Type B pancreatic cell (in vitro differentiated cells): Measurements from ENCODE around the gene OR10AD1. TPM values are rescaled to one million over a fixed set of nuclear protein-coding genes. Genes with fewer than 3 reads are reported as not detected.

Experiments
- DNase-seq: peaks from one replicate; pipeline ENCODE4 v3.0.0; 2021; ENCODE audit warnings: mixed read lengths; ENCODE audit not compliant: unreplicated experiment; ENCODE audit errors: extremely low spot score
- H3K27ac Mint-ChIP-seq: 2 replicates; pipeline ENCODE4 v1.8.0; 2021; ENCODE audit warnings: mild to moderate bottlenecking, mixed read lengths
- H3K27me3 Mint-ChIP-seq: 2 replicates; pipeline ENCODE4 v1.8.0; 2021; ENCODE audit warnings: mixed read lengths
- H3K36me3 Mint-ChIP-seq: 2 replicates; pipeline ENCODE4 v1.8.0; 2021; ENCODE audit warnings: mixed read lengths
- H3K4me1 Mint-ChIP-seq: one replicate; pipeline ENCODE4 v1.8.0; 2021; ENCODE audit warnings: mixed read lengths; ENCODE audit not compliant: unreplicated experiment
- H3K4me3 Mint-ChIP-seq: 2 replicates; pipeline ENCODE4 v1.8.0; 2021; ENCODE audit warnings: mild to moderate bottlenecking, mixed read lengths
- H3K9me3 Mint-ChIP-seq: 2 replicates; pipeline ENCODE4 v1.8.0; 2021; ENCODE audit warnings: mixed read lengths
- CTCF ChIP-seq: fragments of 200-600 bp; sonication (generic); conservative IDR thresholded peaks from 2 replicates; pipeline ENCODE4 v1.5.0; 2021; ENCODE audit warnings: antibody characterized with exemption, mild to moderate bottlenecking
- total RNA-seq: library from RNA; stranded (reverse); gene quantifications from 2 replicates; pipeline ENCODE4 v1.2.1, GENCODE V29; 2021; ENCODE audit warnings: low replicate concordance

The OR10AD1 gene
- total RNA-seq, 1 donor from 2014 or later, result not detected

- H3K9me3 Mint-ChIP-seq, result peaks cover 4% of the 10 kb centered on the region
- H3K27ac Mint-ChIP-seq, result peak overlapping the region; percentile 94
- DNase-seq, result peak; percentile 93
- peaks cover 15% of the 10 kb centered on the region for H3K36me3 Mint-ChIP-seq
- TF ChIP-seq CTCF, result no peak
- peak overlapping the region; percentile 91 for H3K4me3 Mint-ChIP-seq
- H3K4me1 Mint-ChIP-seq, result peaks cover 31% of the 10 kb centered on the region
- H3K27me3 Mint-ChIP-seq, result peaks cover 3% of the 10 kb centered on the region
Observed at GRCh38 chr12:48197971-48198671, 5.0 kb downstream of the OR10AD1 start.

GRCh38 chr12:48197549-48197970 is 5.5 kb downstream of the OR10AD1 start:
- peak overlapping the region; percentile 91 for H3K4me3 Mint-ChIP-seq
- H3K27ac Mint-ChIP-seq, result peak overlapping the region; percentile 94
- TF ChIP-seq CTCF, result peak; percentile 71
- DNase-seq, result no peak
- peaks cover 3% of the 10 kb centered on the region for H3K27me3 Mint-ChIP-seq
- H3K9me3 Mint-ChIP-seq, result no peaks in the 10 kb centered on the region
- H3K4me1 Mint-ChIP-seq, result peaks cover 31% of the 10 kb centered on the region
- peaks cover 11% of the 10 kb centered on the region for H3K36me3 Mint-ChIP-seq

GRCh38 chr12:48194799-48195201 is 8.3 kb downstream of the OR10AD1 start:
- Mint-ChIP-seq H3K4me3 (peak overlapping the region; percentile 7), H3K4me1 (peaks cover 29% of the 10 kb centered on the region), H3K36me3 (no peaks in the 10 kb centered on the region), H3K9me3 (no peaks in the 10 kb centered on the region), H3K27me3 (peaks cover 16% of the 10 kb centered on the region), H3K27ac (peak overlapping the region; percentile 74)
- TF ChIP-seq CTCF, result no peak
- no peak for DNase-seq

- TF ChIP-seq CTCF, result no peak
- no peaks in the 10 kb centered on the region for H3K9me3 Mint-ChIP-seq
- H3K27me3 Mint-ChIP-seq, result peaks cover 25% of the 10 kb centered on the region
- H3K4me3 Mint-ChIP-seq, result peak overlapping the region; percentile 50
- DNase-seq, result no peak
- peaks cover 21% of the 10 kb centered on the region for H3K4me1 Mint-ChIP-seq
- H3K27ac Mint-ChIP-seq, result peak overlapping the region; percentile 90
- H3K36me3 Mint-ChIP-seq, result no peaks in the 10 kb centered on the region
Observed at GRCh38 chr12:48193623-48194022, 9.5 kb downstream of the OR10AD1 start.

DNA sequence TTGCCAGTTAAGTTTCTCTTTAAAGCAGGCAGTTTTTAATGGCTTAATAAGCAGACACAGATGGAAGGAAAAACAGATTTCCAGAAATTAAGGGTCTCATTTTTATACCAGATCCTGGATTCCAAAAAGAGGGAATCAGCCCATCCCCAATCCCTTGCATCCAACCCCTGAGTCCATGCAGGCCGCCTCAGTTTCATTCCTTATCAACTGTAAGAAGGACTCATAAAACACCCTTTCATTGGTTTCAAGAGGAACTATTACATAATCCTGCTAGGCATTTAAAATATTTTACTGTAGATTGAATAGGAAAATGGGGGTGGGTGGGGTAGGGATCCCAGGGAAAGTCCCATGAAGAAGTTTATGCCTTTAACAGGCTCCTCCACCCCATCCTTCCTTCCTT is 10.2 kb downstream of the OR10AD1 start:
- Mint-ChIP-seq H3K36me3 (no peaks in the 10 kb centered on the region), H3K27me3 (peaks cover 32% of the 10 kb centered on the region)

More for the DNA sequence above, 10.2 kb downstream of the OR10AD1 start:
- H3K4me1 Mint-ChIP-seq, result peaks cover 21% of the 10 kb centered on the region
- H3K4me3 Mint-ChIP-seq, result no peak overlapping the region
- no peaks in the 10 kb centered on the region for H3K9me3 Mint-ChIP-seq
- no peak for TF ChIP-seq CTCF
- no peak overlapping the region for H3K27ac Mint-ChIP-seq
- no peak for DNase-seq
